Measurements from ENCODE around the gene LGI2.

DNA sequence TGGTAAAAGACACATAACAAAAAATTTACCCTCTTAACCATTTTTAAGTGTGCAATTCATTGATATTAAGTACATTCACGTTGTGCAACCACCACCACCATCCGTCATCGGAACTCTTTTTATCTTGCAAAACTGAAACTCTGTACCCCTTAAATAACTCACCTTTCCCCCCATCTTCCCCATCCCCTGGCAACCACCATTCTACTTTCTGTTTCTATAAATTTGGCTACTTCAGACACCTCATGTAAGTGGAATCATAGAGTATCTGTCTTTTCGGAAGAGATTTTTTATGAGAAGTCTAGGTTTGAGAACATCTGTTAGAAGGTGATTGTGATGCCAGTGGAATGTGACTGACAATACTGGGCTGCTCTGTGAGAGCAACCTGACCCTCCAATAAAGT lies 78.1 kb downstream of the LGI2 start:
- TF ChIP-seq, protein P1, sequence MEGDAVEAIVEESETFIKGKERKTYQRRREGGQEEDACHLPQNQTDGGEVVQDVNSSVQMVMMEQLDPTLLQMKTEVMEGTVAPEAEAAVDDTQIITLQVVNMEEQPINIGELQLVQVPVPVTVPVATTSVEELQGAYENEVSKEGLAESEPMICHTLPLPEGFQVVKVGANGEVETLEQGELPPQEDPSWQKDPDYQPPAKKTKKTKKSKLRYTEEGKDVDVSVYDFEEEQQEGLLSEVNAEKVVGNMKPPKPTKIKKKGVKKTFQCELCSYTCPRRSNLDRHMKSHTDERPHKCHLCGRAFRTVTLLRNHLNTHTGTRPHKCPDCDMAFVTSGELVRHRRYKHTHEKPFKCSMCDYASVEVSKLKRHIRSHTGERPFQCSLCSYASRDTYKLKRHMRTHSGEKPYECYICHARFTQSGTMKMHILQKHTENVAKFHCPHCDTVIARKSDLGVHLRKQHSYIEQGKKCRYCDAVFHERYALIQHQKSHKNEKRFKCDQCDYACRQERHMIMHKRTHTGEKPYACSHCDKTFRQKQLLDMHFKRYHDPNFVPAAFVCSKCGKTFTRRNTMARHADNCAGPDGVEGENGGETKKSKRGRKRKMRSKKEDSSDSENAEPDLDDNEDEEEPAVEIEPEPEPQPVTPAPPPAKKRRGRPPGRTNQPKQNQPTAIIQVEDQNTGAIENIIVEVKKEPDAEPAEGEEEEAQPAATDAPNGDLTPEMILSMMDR (IDR thresholded peaks at IDR 0.05; ENCODE audit: low read depth, low read length, missing input control), result no peak
- TF ChIP-seq GABPA (IDR thresholded peaks at IDR 0.05 in 1 of 2, conservative IDR thresholded peaks at IDR 0.05 in 1 of 2), result no peak
- no peak for TF ChIP-seq TAF1 (conservative IDR thresholded peaks at IDR 0.05)
